Measurements from ENCODE around the gene TBC1D5.

DNA sequence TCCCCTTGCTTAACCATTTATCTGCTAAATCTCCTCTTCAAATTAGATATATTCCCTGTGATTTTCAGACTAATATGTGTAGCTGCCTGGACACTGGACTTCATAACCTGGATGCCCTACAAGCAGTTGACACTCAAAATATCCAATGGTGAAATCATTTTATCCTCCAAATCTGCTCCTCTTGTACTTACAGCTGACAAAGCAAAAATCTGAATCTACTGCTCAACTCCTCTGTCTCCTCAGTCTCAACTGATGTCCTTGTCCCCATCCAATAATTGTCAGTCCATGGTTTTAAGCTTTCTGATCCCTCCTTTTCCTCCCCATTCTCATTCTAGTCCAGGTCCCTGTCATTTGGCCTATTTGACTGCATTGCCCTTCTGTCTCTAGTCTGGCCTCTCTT is 411.8 kb downstream of the TBC1D5 start:
- TF ChIP-seq, protein P1, sequence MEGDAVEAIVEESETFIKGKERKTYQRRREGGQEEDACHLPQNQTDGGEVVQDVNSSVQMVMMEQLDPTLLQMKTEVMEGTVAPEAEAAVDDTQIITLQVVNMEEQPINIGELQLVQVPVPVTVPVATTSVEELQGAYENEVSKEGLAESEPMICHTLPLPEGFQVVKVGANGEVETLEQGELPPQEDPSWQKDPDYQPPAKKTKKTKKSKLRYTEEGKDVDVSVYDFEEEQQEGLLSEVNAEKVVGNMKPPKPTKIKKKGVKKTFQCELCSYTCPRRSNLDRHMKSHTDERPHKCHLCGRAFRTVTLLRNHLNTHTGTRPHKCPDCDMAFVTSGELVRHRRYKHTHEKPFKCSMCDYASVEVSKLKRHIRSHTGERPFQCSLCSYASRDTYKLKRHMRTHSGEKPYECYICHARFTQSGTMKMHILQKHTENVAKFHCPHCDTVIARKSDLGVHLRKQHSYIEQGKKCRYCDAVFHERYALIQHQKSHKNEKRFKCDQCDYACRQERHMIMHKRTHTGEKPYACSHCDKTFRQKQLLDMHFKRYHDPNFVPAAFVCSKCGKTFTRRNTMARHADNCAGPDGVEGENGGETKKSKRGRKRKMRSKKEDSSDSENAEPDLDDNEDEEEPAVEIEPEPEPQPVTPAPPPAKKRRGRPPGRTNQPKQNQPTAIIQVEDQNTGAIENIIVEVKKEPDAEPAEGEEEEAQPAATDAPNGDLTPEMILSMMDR (IDR thresholded peaks at IDR 0.05), result no peak
- no peak for TF ChIP-seq POLR2A (IDR thresholded peaks at IDR 0.05)
